B cell (primary cell): Measurements from ENCODE around the gene DACH1. TPM values are rescaled to one million over a fixed set of nuclear protein-coding genes. Genes with fewer than 3 reads are reported as not detected.

ENCODE experiments used
- ATAC-seq: fragments of 200-7000 bp; cut with Tn5 transposase; one replicate; pipeline ENCODE4 v1.10.0; 2021; ENCODE audit warnings: low read depth, mild to moderate bottlenecking, moderate number of reproducible peaks, moderate library complexity
- CTCF ChIA-PET: fragments of 350-600 bp; sonication (Branson Sonifier 250); formaldehyde crosslinking; loops from one replicate; lab custom pipeline; 2021; ENCODE audit warnings: antibody characterized with exemption, inconsistent platforms; lab: Charles Lee
- POLR2A ChIA-PET: fragments of 350-600 bp; sonication (Branson Sonifier 250); formaldehyde crosslinking; loops from one replicate; lab custom pipeline; 2021; ENCODE audit warnings: antibody characterized with exemption; lab: Charles Lee
- DNase-seq: peaks from one replicate; pipeline ENCODE4 v3.0.0; 2013
- H2AFZ ChIP-seq: 2 replicates; pipeline ENCODE4 v1.6.1; 2012; ENCODE audit warnings: mild to moderate bottlenecking, low read depth, low read length; ENCODE audit not compliant: insufficient read depth, poor library complexity, severe bottlenecking
- H3K27ac ChIP-seq, 2 donors: 1 replicate in 1 of 2; 2 replicates in 1 of 2; pipeline ENCODE4 v1.5.1; 2012 to 2013; ENCODE audit warnings: low read length in 2 of 2, mild to moderate bottlenecking in 2 of 2, moderate library complexity in 1 of 2
- H3K27me3 ChIP-seq, 4 experiments: fragments of 200-600 bp in 1 of 4; sonication (generic) in 1 of 4; replicated peaks in 1 of 4; 1 replicate in 2 of 4; 2 replicates in 2 of 4; pipeline versions ENCODE4 v1.6.1 to v1.7.0; 2013 to 2016; ENCODE audit warnings: low read length in 3 of 4, mild to moderate bottlenecking in 2 of 4, mixed read lengths in 1 of 4, moderate library complexity in 1 of 4; ENCODE audit not compliant: insufficient read depth in 4 of 4, control insufficient read depth in 3 of 4; ENCODE audit errors: control extremely low read depth in 1 of 4
- H3K36me3 ChIP-seq, 2 experiments: replicated peaks in 1 of 2; 1 replicate in 1 of 2; 2 replicates in 1 of 2; pipeline versions ENCODE4 v1.6.1 to v1.7.1; 2013; ENCODE audit warnings: low read length in 1 of 2; ENCODE audit not compliant: insufficient read depth in 2 of 2, control insufficient read depth in 1 of 2; ENCODE audit errors: control extremely low read depth in 1 of 2, extremely low read depth in 1 of 2
- H3K4me1 ChIP-seq, 2 donors: fragments of 200-600 bp in 1 of 2; sonication (generic) in 1 of 2; 1 replicate in 1 of 2; 2 replicates in 1 of 2; pipeline versions ENCODE4 v1.5.1 to v1.6.1; 2013 to 2017; ENCODE audit warnings: low read length in 2 of 2; ENCODE audit not compliant: control insufficient read depth in 2 of 2, insufficient read depth in 2 of 2
- H3K4me2 ChIP-seq: replicated peaks from 2 replicates; pipeline ENCODE3; 2012; ENCODE audit warnings: mild to moderate bottlenecking, low read depth, low read length; ENCODE audit not compliant: poor library complexity, severe bottlenecking
- H3K4me3 ChIP-seq, 5 experiments: fragments of 200-600 bp in 1 of 5; sonication (generic) in 1 of 5; 1 replicate in 3 of 5; 2 replicates in 2 of 5; pipeline versions ENCODE4 v1.5.1 to v1.7.0; 2011 to 2016; ENCODE audit warnings: low read length in 4 of 5, mild to moderate bottlenecking in 4 of 5, low read depth in 2 of 5, control low read depth in 1 of 5, moderate library complexity in 1 of 5; ENCODE audit not compliant: insufficient read depth in 1 of 5; ENCODE audit errors: control extremely low read depth in 1 of 5, extremely low read depth in 1 of 5
- H3K79me2 ChIP-seq: fragments of 200-600 bp; sonication (generic); one replicate; pipeline ENCODE4 v1.6.0; 2016; ENCODE audit warnings: low read length; ENCODE audit not compliant: control insufficient read depth, insufficient read depth
- H3K9ac ChIP-seq: fragments of 200-600 bp; sonication (generic); 2 replicates; pipeline ENCODE4 v1.6.1; 2017; ENCODE audit warnings: mild to moderate bottlenecking, low read length, moderate library complexity
- H3K9me3 ChIP-seq, 3 donors: one replicate each; pipeline versions ENCODE4 v1.6.1 to v1.7.1; 2013; ENCODE audit warnings: low read length in 2 of 3; ENCODE audit not compliant: control insufficient read depth in 2 of 3, insufficient read depth in 1 of 3; ENCODE audit errors: control extremely low read depth in 1 of 3
- H4K20me1 ChIP-seq: 2 replicates; pipeline ENCODE4 v1.6.0; 2012; ENCODE audit warnings: mild to moderate bottlenecking, low read length; ENCODE audit not compliant: insufficient read depth, control insufficient read depth, poor library complexity, severe bottlenecking
- H3K27ac Mint-ChIP-seq: one replicate; pipeline ENCODE4 v1.8.0; 2021; ENCODE audit warnings: mixed read lengths
- H3K27me3 Mint-ChIP-seq: one replicate; pipeline ENCODE4 v1.8.0; 2021; ENCODE audit warnings: mixed read lengths
- H3K4me1 Mint-ChIP-seq: one replicate; pipeline ENCODE4 v1.8.0; 2021; ENCODE audit warnings: mixed read lengths
- H3K4me3 Mint-ChIP-seq: one replicate; pipeline ENCODE4 v1.8.0; 2021; ENCODE audit warnings: mixed read lengths
- H3K9me3 Mint-ChIP-seq: one replicate; pipeline ENCODE4 v1.8.0; 2022; ENCODE audit warnings: mixed read lengths; ENCODE audit not compliant: insufficient read depth
- EZH2 ChIP-seq: IDR thresholded peaks from 2 replicates; pipeline ENCODE4 v1.6.1; 2012; ENCODE audit warnings: borderline replicate concordance, low read depth, mild to moderate bottlenecking, moderate library complexity, low read length; ENCODE audit not compliant: insufficient read depth, poor library complexity, severe bottlenecking
- WGBS: methylation state at CpG from one replicate; pipeline ENCODE4 v1.1.5; 2013; ENCODE audit warnings: missing lambda C conversion rate; ENCODE audit not compliant: insufficient coverage; 5-methylcytosine and 5-hydroxymethylcytosine counted together
- intact Hi-C: fragments of 100-400 bp; cut with micrococcal nuclease; formaldehyde crosslinking; loops from one replicate; pipeline ENCODE4 v1.10.0; 2022
- polyA plus RNA-seq: library from polyadenylated mRNA; depleted of rRNA; stranded (reverse); fragments of >200 nt; gene quantifications from 2 replicates; pipeline ENCODE4 v1.2.3, GENCODE V29; 2012
- total RNA-seq, 2 donors: library from RNA; stranded (reverse); fragments of 120-200 nt in 1 of 2; gene quantifications; 1 replicate in 1 of 2; 2 replicates in 1 of 2; pipeline versions ENCODE4 v1.2.3 to v1.2.4, GENCODE V29; 2013 to 2022
- TF ChIP-seq, protein P1 (sequence below): fragments of 200-600 bp; IDR thresholded peaks from one replicate; pipeline ENCODE4 v1.8.0; 2022; ENCODE audit warnings: antibody characterized with exemption, mild to moderate bottlenecking

DACH1 gene
- total and polyA plus RNA-seq, 2 donors (not counting 1 experiment from before 2014, with no cell fraction given) = not detected

DNA sequence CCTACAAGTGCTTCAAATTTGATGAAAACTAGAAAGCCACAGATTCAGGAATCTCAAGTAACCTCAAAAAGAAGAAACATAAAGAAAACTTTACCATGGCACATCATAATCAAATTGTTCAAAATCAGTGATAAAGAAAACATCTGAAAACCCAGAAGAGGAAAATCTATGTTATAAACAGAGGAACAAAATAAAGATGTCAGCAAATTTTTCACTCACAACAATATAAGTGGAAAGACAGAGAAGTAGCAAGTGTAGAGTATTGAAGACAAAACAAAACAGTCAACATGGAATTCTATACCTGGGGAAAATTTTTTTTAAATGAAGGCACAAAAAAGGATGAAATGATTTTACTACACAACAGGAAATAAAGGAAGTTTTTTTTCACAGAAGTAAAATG lies 470.9 kb downstream of the DACH1 start:
- H3K9me3 Mint-ChIP-seq = no peaks in the 10 kb centered on the region
- no peak overlapping the region for H3K4me3 ChIP-seq
- H3K27ac ChIP-seq = no peak overlapping the region
- H3K36me3 ChIP-seq = no peaks in the 10 kb centered on the region
- H3K27me3 Mint-ChIP-seq = no peaks in the 10 kb centered on the region
- intact Hi-C loops = no loop called here
- no peaks in the 10 kb centered on the region for H3K4me1 Mint-ChIP-seq
- ATAC-seq (no peak), DNase-seq (no peak)
- H3K9me3 ChIP-seq = peaks cover 0 to 2% (median 0%) of the 10 kb centered on the region in 3 donors
- no peak overlapping the region for H3K27ac Mint-ChIP-seq
- H3K79me2 ChIP-seq = no peaks in the 10 kb centered on the region
- ChIA-PET POLR2A (no interaction called here), CTCF (no interaction called here)
- no peak overlapping the region for H2AFZ ChIP-seq
- no peaks in the 10 kb centered on the region for H3K27me3 ChIP-seq
- no peaks in the 10 kb centered on the region for H3K4me1 ChIP-seq
- H3K4me2 ChIP-seq = no peak overlapping the region
- no peak overlapping the region for H3K9ac ChIP-seq
- no peak overlapping the region for H3K4me3 Mint-ChIP-seq
- no peaks in the 10 kb centered on the region for H4K20me1 ChIP-seq
- TF ChIP-seq, protein P1, sequence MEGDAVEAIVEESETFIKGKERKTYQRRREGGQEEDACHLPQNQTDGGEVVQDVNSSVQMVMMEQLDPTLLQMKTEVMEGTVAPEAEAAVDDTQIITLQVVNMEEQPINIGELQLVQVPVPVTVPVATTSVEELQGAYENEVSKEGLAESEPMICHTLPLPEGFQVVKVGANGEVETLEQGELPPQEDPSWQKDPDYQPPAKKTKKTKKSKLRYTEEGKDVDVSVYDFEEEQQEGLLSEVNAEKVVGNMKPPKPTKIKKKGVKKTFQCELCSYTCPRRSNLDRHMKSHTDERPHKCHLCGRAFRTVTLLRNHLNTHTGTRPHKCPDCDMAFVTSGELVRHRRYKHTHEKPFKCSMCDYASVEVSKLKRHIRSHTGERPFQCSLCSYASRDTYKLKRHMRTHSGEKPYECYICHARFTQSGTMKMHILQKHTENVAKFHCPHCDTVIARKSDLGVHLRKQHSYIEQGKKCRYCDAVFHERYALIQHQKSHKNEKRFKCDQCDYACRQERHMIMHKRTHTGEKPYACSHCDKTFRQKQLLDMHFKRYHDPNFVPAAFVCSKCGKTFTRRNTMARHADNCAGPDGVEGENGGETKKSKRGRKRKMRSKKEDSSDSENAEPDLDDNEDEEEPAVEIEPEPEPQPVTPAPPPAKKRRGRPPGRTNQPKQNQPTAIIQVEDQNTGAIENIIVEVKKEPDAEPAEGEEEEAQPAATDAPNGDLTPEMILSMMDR = no peak
- TF ChIP-seq EZH2 = no peak

DNA sequence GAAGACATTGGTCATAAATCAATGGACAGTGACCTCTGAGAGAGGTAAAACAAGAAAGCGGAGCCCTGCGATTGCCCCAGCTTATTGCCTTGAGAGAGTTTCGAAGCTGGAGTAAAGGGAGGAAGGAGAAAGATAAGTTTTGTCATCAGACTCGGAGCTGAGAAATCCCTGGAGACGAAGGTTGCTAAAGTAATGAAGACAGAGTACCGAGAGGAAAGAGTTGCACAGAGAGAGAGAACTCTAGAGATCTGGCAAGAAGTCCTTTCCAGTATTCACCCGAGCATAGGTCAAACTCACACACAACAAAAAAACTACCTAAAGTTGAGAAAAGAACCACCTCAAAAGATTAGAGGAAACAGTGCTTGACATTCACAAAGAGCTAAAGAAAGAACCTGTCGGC lies 472.0 kb downstream of the DACH1 start:
- DNase-seq (no peak), ATAC-seq (no peak)
- H3K27me3 Mint-ChIP-seq = no peaks in the 10 kb centered on the region
- H3K79me2 ChIP-seq = no peaks in the 10 kb centered on the region
- intact Hi-C loops = no loop called here
- no peak overlapping the region for H3K27ac ChIP-seq
- H3K4me1 ChIP-seq = no peaks in the 10 kb centered on the region
- no peaks in the 10 kb centered on the region for H3K27me3 ChIP-seq
- CTCF ChIA-PET = no interaction called here
- no peaks in the 10 kb centered on the region for H3K4me1 Mint-ChIP-seq
- no peaks in the 10 kb centered on the region for H3K36me3 ChIP-seq
- no peak overlapping the region for H3K4me3 Mint-ChIP-seq
- POLR2A ChIA-PET = no interaction called here
- H3K27ac Mint-ChIP-seq = no peak overlapping the region
- no peak overlapping the region for H3K4me3 ChIP-seq
- TF ChIP-seq, protein P1 = no peak
- TF ChIP-seq EZH2 = no peak
- 94% methylated on average over 3 of the region's 8 CpGs for WGBS
- no peak overlapping the region for H3K9ac ChIP-seq
- no peaks in the 10 kb centered on the region for H3K9me3 Mint-ChIP-seq
- H3K4me2 ChIP-seq = no peak overlapping the region
- peaks cover 0 to 2% (median 0%) of the 10 kb centered on the region in 3 donors for H3K9me3 ChIP-seq
- H2AFZ ChIP-seq = no peak overlapping the region
- no peaks in the 10 kb centered on the region for H4K20me1 ChIP-seq
